HG03103 (cell line): ENCODE data around the gene UTF1.

Source experiments
- ATAC-seq: cut with Tn5 transposase; IDR thresholded peaks from one replicate; pipeline ENCODE4 v1.9.1; 2021; ENCODE audit warnings: low read depth; ENCODE audit not compliant: unreplicated experiment

Gene UTF1, protein sequence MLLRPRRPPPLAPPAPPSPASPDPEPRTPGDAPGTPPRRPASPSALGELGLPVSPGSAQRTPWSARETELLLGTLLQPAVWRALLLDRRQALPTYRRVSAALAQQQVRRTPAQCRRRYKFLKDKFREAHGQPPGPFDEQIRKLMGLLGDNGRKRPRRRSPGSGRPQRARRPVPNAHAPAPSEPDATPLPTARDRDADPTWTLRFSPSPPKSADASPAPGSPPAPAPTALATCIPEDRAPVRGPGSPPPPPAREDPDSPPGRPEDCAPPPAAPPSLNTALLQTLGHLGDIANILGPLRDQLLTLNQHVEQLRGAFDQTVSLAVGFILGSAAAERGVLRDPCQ

DNA sequence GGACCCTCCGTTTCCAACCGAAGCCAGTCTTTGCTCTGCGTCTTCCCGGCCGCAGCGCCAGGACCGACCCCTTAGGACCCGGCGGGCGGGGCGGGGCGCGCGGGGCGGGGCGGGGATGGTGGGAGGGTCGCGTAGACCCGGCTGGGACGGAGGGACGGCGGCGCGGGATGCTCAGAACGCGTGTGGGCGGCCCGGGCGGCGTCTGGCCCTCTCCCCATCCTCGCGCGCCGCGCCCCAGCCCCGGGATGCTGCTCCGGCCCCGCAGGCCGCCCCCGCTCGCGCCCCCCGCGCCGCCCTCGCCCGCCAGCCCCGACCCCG, at the start of gene UTF1:
TSS of gene UTF1 (plus strand) at position 174 of the 318 bp plus-strand sequence. CDS start at position 246, 72 bp downstream.
- ATAC-seq = no peak

DNA sequence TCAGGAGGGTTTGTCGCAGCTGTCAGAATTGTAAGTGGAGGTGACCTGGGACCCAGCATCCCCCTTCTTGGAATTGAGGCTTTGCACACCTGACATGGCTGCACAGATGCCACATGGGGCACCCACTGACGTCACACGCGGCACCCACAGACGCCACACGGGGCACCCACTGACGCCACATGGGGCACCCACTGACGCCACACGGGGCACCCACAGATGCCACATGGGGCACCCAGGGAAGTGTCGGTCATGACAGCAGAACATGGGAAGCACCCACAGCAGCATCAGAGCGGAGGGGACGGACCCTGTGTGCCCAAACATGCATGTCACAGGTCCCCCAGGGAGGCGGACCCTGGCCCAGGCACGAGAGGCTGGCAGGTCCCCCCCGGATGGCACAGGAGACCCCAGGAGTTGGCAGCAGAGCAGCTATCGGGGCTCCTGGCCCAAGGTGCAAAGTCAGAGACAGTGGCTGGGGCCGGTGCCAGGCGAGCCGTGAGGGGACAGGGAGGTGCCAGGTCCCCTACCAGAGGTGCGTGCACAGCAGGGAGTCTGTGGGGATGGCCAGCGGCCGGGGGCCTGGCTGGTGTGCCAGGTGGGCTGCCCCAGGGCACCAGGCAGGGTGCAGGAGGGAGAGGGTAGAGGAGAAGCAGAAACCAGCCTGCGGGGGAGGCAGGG, 48.9 kb upstream of the UTF1 start:
- no peak for ATAC-seq

DNA sequence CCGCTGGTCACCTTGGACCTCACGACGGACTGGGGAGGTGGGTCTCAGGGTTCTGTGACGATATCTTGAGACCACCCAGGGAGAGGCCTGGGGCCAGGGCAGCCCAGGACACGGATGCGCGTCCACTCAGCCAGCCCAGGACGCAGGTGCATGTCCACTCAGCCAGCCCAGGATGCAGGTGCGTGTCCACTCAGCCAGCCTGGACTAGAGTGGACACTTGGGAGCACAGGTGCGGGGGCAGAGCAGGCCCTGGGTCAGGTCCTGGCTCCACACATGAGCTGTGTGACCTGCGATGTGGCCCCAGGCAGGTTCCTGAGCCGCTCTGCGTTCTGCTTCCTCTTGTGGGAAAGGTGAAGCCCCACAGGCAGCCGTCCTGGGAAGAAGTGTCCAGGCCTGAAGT, 47.8 kb upstream of the UTF1 start:
- no peak for ATAC-seq

DNA sequence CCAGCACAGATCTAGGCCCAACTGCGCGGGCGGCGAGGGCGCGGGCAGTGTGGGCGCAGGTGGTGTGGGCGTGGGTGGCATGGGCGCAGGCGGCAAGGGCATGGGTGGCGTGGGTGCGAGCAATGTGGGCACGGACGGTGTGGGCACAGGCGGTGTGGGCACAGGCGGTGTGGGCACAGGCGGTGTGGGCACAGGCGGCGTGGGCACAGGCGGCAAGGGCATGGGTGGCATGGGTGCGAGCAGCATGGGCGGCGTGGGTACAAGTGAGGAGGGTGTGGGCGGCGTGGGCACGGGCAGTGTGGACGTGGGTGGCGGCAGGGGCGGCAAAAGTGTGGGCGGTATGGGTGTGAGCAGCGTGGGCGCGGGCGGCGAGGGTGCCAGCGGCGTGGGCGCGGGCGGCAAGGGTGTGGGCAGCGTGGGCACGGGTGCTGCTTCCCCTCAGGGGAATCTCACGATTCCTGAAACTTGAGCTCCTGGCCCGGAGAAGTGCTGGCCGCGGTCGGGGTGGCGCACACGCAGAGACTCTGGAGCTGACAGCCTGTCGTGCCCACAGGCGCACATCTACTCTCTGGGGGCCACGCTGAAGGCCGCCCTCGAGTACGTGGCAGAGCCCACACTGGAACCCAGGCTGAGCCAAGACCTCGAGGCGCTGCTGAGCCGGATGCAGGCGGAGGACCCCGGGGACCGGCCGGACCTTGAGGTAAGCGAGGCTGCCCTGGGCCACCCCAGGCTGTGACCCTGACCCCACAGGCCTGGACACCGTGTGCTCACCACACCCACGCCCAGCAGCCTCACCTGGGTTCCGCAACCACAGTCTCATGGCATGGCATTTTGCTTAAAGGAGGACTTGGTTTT, 47.0 kb upstream of the UTF1 start:
- no peak for ATAC-seq

DNA sequence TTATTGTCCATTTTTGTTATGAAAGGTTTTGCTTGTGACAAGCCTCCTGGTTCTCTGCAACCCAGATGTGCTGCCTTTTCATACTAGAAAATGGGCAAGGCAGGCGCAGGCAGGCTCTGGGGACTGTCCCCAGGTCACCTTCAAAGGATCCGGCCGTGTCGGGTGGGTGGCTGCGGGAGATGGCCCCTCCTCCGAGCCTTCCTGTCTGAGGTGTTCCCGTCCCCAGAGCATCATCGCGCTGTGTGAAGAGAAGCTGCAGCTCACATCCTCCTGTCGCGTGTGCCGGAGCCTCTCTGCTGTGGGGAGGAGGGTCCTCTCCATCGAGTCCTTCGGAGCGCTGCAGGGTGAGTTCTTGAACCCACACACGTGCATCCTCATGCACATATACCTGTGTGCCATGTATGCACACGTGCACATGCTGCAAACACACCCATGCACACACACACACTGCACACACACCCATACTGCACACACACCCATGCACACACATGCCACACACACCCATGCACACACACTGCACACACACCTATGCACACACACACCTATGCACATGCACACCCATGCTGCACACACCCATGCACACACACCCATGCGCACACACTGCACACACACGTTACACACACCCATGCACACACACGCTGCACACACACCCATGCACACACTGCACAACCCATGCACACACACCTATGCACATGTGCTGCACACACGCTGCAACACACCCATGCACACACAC, 46.2 kb upstream of the UTF1 start:
- ATAC-seq = no peak

DNA sequence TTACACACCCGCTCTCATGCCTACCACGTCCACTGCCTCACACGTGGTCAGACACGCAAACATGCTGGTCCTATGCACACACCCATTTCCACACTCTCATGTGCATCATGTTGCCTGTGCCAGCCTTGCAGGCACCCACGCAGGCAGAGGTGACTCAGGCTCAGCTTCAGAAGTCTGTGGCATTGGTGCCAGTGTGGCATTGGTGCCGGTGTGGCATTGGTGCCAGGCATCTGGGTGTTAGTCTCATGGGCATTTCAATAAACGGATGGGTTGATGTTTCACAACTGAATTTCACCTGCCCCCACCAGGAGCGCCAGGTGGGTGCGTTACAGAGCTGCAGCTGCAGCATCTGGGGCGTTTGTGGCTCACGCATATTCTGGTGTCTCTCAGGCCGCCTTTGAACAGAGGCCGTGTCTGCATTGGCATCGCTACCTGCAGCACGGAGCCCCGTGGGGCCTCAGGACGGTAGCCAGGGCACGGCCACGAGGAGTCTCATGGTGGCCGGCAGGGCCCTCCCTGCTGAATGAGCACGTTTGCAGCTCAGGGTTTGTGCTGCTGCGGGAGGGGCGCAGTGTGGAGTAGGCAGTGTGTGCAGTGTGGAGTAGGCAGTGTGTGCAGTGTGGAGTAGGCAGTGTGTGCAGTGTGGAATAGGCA, 45.3 kb upstream of the UTF1 start:
- no peak for ATAC-seq

DNA sequence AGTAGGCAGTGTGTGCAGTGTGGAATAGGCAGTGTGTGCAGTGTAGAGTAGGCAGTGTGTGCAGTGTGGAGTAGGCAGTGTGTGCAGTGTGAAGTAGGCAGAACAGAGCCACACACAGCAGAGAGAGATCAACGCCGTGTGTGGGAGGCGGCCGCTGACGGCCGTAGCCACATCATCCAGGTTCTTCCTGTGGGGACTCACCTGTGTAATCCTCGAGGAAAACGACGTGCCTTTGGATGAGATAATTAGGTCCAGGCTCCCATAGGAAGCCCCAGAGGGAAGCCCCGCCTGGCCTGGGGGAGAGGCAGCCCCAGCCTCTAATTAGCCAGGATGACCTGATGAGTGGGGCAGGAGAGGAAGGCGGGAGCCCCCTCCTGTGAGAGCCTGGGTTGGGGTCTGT, 44.6 kb upstream of the UTF1 start:
- no peak for ATAC-seq

DNA sequence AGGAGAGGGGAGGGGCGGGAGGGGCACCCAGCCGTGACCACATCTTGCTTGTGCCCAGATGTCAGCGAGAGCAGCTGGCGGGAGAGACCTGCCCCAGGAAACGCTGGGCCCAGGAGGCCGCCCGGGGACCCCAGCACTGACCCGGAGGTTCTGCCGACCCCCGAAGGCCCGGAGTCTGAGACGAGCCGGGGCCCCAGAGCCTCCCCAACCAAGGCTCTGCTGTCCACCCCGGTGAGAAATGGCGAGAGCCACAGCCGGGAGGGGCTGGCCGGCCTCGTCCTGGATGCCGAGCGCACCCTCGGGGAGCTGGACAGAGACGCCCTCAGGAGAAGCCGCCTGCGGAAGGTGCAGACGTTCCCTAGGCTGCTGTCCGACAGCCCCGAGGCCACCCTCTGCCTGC, 44.1 kb upstream of the UTF1 start:
- no peak for ATAC-seq

DNA sequence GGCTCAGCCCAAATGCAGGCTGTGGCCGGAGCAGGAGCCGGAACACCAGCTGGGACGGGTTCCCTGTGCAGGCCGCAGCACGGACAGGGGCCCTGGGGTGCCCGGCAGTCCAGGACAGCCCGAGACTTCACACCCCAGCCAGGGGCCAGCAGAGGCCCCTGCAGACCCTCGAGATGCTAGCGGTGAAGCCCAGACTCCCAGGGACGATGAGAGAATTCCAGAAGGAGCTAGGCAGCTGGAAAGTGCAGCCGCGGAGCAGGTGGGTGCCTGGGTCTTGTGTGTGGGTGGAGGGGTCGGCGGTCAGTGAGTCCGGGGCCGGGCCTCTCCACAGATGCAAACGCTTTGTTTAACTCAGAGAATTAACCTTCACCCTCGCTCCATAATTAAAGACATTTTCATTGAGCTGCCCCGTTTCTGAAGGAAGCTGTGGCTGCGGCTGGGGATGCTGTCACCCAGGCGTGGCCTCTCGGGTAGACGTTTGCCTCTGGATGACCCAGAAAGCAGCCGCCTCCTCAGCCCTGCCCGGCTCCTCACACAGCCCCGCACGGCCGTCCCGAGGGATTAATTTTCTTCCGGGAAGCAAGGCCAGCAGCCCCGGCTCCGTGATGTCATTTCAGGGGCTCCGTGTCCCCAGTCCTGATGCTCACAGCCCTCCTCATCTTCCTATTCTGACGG, 43.5 kb upstream of the UTF1 start:
- ATAC-seq = no peak

DNA sequence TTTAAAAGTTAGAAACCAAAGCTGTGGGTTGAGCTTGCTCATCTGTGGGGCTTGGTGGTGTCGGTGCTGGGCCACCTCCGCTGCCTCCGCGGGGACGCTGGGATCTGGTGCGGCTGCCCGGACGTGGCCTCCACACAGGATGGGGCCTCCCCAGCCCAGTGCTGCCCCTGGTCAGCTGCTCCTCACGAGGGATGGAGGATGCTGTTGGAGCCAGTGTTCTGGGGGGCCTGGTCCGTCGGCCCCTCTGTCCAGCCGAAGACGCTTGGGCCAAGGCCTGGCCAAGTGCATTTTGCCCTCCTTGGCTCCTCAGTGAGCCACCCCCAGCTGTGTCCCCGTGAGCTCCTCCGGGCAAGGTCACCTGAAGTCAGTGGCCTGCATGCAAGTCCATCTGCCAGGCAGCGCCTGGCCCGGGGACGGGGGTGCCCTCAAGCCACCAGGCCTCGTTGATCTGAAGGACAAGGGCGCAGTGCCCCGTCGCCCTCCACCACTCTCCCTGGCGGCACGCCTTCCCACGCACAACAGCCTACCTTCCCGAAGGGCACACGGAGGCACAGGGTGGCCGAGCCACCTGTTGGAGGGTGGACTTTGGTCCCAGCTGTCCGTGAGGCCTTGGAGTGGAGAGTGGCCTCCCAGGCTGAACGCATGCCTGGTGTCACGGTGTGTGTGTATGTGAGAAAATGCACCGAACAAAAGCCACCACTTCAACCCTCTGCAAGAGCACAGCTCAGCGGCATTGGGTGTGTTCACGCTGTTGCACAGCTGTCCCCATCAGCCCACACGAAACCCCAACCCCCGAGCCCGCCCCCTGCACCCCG, 42.7 kb upstream of the UTF1 start:
- ATAC-seq = no peak

DNA sequence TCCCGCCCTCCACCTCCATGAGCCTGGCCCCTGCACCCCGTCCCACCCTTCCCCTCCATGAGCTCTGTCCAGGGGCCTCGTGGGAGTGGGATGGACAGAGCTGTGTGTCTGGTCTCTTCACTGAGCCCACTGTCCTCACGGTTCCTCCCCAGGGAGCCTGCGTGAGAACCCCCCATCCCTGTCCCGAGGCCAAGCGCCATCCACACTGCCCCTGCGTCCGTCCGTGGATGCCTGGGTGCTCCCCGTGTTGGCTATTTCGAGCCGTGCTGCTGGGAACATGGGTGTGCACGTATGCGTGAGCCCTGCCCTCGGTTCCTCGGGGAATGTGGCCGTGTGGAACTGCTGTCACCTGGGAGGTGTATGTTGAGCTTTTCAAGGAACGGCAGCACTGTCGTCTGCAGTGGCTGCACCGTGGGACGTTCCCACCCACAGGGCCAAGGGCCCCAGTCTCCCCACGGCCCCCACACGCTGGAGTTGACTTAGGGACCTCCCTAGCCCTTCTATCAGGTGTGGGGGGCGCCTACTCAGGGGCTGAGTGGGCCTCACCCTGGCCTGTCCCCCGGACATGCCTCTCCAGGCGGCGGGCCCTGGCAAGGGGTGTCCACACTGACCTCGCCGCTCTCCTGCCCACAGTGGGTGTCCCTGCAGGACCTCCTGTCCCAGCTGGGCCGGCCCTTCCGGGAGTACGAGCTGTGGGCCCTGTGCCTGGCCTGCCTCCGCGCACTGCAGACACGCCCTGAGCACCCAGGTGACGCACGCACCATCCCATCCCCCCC, 41.9 kb upstream of the UTF1 start:
- no peak for ATAC-seq

DNA sequence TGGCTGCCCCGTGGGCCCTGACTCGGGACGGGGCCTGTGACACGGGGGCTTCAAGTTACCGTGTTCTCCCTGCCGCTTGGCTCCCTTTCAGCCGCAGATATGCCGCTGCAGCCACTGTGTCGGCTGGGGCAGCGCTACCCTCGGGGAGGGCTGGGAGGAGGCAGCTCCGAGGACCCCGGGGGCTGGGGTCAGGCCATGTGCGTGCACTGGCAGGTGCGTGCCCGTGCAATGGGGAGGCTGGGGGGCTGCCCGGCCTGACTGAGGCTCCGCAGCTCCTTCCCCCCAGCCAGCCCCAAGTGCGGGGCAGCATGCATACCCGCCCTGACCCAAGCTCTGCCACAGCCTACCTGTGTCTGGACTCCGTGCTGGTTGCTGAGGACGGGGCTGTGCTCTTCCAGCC, 40.8 kb upstream of the UTF1 start:
- no peak for ATAC-seq

DNA sequence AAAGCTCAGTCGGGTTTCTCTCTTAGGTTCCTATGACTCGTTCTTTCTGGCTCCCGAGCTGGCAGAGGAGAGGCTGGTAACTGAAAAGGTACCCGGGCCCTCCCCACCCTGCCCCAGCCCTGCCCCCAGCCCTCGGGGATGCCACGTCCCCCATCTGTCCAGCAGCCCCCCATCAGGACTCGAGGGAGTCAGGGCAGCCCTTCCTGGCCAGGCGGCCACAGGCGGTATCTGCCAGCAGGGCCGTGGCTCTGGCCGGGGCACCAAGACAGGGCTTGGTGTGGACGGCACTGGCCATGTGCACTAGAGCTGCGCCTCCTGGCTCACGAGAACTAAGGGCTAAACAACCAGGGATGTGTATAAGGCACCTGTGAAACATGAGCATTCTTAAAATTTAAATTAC, 40.3 kb upstream of the UTF1 start:
- ATAC-seq = no peak

DNA sequence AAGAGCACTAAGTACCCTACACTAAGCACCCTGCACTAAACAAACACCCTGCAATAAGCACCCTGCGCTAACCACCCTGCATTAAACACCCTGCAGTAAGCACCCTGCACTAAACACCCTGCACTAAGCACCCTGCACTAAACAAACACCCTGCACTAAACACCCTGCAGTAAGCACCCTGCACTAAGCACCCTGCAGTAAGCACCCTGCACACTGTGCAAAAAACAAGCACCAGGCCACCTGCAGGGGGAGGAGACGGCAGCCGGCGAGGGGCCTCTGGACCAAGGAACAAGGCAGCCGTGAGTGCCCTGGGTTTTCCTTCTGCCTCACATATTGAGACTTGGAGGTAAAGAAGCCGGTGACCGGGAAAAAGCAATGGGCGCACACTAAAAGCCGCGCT, 39.8 kb upstream of the UTF1 start:
- no peak for ATAC-seq

DNA sequence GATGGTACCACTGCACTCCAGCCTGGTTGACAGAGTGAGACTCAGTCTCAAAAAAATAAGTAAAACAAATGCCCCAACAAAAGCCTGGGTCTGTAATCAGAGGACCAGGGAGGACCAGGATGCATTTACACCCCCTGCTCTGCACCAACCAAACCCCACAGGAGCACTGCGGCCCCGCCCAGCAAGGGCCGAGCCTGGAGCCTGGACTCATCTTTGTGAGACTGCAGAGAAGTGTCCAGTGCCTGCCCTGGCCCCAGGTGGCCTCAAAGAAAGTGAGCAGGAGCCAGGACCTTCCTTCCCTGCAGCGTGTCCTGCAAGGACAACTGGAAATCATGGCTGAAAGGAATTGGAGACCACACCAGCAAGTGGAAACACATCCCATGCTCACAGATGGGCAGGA, 38.4 kb upstream of the UTF1 start:
- no peak for ATAC-seq

DNA sequence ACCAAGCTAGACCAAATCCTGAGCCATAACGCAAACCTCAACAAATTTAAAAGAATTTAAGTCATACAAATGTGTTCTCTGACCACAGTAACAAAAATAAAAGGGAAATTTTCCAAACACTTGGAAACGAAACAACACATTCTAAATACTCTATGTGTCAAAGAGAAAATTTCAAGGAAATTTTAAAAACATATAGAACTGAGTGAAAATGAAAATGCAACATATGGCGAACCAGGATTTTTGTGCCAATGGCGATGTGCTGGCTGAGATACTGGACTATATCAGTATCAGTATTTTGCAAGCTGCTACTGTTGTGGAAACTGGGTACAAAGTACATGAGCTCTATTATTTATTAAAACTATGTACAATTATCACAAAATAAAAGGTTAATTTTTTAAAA, 35.9 kb upstream of the UTF1 start:
- ATAC-seq = no peak

DNA sequence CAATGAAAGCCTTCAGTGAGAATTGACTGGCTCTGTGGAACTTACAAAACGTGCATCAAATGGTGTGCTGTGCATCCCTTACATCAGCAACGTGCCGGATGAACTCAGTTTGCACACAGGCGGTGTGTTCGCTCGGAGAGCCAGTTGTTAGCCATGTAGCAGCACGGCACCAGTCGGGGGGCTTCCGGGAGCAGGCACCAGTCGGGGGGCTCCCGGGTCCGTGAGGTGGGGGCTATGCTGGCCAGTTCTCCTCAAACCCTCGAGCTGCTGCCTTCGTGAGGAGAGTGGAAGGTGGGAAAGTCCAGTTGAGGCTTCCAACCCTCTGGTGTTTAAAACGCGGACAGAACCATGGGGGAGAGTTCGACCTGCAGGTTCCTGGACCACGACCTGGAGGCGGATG, 34.9 kb upstream of the UTF1 start:
- ATAC-seq = no peak

DNA sequence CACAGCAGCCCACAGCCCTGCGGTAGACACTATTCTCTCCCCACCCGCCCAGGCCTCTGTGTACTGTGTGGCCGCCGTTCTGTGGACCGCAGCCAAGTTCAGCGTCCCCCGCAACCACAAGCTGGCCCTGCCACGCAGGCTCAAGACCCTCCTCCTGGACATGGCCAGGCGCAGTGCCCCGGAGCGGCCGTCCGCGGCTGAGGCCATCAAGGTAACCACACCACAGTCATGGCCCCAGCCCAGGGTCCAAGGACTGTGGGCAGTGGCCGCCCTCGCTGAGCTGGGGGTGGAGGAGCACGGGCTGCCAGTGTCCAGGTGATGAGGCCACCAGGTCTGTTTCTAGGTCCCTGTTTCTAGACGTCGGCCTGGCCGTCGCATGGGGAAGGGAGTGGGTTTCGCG, 34.4 kb upstream of the UTF1 start:
- no peak for ATAC-seq
